D721Med (cell line): ENCODE data around the gene HYAL2.
A peak's percentile ranks its signal among the peaks of the same experiment; 100 is the strongest.

ENCODE experiments used
- DNase-seq: peaks from one replicate; pipeline ENCODE4 v3.0.0; 2011; ENCODE audit warnings: low spot score; ENCODE audit not compliant: insufficient read length
- FAIRE-seq: peaks from 2 replicates; lab custom pipeline; 2011; peaks lifted over from hg19 to GRCh38; lab: Jason Lieb, UNC
- TF ChIP-seq, protein P1 (sequence below): IDR thresholded peaks from 2 replicates; pipeline ENCODE4 v1.5.1; 2012; ENCODE audit warnings: mild to moderate bottlenecking, control low read depth; ENCODE audit not compliant: insufficient read depth; ENCODE audit errors: missing control alignments

The HYAL2 gene

DNA sequence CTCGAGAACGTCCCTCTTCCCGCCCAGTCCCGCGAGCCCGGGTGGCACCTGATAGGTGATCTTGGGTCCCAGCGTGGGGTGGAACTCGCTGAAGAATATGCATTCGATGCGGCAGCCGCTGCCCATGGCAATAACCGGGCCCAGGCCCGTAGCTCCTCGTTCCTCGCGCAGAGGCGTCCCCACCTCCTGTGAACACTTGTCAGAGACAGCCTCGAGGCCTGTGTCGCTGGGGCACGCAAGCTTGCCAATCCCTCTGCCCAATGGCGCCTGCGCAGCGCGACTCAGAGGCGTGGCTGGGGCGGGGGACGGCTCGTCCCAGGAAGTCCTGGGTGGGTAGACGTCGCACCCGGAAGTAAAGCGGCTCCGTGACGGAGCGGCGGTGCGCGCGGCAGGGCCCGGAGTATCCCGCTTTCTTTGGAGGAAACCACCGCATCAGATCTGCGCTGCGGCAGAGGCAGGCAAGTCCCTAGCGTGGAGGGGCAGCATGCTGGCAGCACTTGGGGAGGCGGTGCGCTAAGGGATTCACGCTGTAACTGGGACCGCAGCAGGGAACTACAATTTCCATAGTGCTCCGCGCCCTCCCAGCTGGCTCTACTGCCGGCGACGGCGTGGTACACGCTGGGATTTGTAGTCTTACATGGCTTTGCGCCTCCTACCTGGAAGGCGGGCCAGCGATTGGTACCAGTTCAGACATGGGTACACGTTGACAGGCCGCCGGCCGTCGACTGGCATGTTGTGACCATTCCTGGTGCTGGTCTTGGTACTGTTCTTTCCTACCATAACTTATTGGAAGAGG lies 28.2 kb upstream of the HYAL2 start, which contains the start of the genes CYB561D2 and NPRL2:
CYB561D2 (plus strand) TSS at position 336 of the 796 bp plus-strand sequence. CDS start 572 bp downstream, outside the sequence.
NPRL2 (minus strand) TSS at position 249 of the 796 bp plus-strand sequence; CDS start at position 126, 123 bp downstream.
- DNase-seq (peak; percentile 100), FAIRE-seq (no peak)
- TF ChIP-seq, protein P1, sequence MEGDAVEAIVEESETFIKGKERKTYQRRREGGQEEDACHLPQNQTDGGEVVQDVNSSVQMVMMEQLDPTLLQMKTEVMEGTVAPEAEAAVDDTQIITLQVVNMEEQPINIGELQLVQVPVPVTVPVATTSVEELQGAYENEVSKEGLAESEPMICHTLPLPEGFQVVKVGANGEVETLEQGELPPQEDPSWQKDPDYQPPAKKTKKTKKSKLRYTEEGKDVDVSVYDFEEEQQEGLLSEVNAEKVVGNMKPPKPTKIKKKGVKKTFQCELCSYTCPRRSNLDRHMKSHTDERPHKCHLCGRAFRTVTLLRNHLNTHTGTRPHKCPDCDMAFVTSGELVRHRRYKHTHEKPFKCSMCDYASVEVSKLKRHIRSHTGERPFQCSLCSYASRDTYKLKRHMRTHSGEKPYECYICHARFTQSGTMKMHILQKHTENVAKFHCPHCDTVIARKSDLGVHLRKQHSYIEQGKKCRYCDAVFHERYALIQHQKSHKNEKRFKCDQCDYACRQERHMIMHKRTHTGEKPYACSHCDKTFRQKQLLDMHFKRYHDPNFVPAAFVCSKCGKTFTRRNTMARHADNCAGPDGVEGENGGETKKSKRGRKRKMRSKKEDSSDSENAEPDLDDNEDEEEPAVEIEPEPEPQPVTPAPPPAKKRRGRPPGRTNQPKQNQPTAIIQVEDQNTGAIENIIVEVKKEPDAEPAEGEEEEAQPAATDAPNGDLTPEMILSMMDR = no peak

DNA sequence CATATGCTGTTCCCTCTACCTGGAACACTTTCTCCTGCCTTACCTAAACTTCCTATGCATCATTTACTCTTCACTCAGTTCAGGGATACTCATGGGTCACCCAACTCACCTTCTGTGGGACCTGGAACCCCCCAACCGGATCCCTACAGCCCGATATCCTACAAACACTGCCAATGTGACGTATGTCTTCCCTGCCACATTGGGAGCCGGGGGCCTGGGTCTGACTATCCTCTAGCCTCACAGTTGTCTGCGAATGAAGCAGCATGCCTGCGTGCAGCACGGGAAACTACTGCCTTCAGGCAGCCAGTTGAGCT lies 27.6 kb upstream of the HYAL2 start:
- TF ChIP-seq, protein P1 = no peak
- no peak for FAIRE-seq
- no peak for DNase-seq

DNA sequence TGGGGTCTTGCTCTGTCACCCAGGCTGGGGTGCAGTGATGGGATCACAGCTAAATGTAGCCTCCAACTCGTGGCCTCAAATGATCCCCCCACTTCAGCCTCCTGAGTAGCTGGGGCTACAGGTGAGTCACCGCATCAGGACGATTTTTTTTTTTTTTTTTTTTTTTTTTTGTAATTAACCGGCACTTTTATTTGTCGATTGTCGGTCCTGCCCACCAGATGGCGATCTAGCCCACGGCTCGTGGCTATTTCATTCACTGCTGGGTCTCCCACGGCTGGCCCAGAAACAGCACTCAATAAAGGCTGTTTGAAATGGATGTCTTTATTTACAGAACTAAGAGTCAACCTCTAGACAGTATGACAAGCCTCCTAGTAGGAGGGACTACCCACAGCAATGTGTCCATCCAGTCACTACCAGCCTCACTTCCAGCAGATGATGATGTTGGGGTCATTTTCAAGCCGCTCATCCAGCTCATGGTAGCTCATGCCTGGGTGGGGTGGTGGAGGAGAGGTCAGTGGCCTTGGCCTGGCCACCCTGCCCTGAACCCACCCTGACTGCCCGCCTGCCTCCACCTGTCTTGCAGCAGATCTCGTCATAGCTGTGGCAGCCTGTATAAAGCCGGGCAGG lies 24.8 kb upstream of the HYAL2 start:
- TF ChIP-seq, protein P1 = peak; percentile 59
- FAIRE-seq (no peak), DNase-seq (peak; percentile 66)

DNA sequence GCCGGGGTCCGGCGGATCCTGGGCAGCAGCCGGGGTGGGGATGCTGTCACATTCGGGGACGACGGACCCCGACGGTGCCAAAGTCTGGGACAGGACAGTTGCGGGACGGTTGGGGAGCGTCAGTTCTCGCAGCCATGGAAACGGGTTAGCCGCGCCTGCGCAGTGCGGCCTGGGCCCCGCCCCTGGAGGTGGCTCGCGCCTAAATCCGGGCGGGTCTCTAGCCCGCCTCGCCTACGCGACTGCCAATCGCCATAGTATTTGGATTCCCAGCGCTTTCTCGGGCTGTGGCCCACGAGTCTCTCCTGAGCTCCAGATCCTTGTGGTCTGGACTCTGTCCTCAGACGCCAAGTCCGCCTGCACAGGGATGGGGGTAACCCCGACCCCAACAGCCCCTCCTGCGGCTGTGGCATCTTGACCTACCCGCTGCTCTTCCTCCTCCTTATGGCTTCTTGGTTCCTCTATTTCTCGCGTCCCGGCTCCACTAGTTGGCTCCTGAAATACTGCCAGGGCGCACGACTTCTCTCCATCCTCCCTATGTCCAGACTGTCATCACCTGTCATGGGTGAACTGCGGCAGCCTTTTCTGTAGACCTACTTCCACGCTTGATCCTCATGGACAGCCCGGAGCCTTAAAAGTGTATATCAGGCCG lies 23.2 kb upstream of the HYAL2 start, which contains the start of gene ZMYND10:
ZMYND10 (minus strand) TSS at position 147 of the 649 bp plus-strand sequence. CDS start 153 bp downstream, outside the sequence.
- FAIRE-seq = no peak
- TF ChIP-seq, protein P1 = no peak

DNA sequence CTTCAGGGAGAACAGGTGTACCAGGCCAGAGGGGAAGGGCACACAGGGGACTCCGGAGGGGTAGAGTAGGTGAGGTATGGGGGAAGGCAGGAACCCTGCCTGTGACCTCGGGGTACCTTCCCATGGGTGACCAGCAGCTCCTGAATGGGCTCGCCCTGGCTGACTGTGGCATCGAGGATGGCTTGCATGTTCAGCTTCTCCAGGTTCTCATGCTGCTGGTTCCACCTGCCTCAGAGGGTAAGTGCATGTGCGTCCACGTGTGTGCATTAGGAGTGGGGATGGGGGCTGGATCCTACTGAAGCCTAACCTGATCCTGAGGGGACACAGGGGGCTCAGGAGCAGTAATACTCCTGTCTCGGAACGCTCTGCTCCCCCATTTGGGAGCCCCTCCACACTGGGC lies 22.5 kb upstream of the HYAL2 start:
- DNase-seq = no peak
- TF ChIP-seq, protein P1 = no peak
- FAIRE-seq = no peak

More for the DNA sequence above, 23.2 kb upstream of the HYAL2 start, which contains the start of gene ZMYND10:
- peak; percentile 81 for DNase-seq

DNA sequence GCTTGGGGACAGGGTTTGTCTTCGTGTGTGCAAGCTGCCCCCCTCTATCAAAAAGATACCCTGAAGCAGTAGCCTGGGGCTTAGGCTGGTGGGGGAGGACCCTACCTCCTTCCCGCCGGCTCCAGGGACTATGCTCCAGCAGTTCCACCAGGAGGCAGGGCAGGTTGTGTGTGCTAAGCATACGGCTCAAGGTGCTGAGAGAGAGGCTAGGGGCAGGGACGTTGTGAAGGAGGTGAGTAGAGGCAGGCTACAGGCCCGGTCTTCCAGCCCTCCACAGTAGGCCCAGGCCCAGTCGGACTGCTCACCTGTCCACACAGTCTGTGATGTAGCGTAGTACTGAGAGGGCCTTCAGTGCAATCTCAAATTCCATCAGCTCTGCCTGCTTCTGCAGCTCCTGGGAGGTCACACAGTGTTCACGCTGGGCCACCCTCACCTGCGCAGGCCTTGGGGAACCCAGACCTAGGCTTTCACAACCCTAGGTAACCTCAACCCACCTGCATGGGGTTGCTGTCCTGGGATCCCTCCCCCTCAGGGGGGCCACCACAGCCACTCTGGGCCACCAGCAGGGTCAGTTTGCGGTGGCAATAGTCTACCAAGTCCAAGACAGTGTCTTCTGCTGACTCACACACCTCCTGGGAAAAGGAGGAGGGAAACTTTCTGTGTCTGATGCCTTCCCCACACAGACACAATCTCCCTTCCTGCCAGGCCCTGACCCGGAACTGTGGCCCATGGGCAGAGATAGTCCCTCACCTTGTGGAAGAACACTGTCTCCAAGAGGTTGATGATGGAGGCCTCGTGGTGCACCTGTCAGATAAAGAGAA lies 20.5 kb upstream of the HYAL2 start:
- DNase-seq (no peak), FAIRE-seq (no peak)
- TF ChIP-seq, protein P1 = no peak
